Lower leg skin (tissue), 3 donors: ENCODE measurements around the gene ANKS1A.

Experiments used
- POLR2A ChIP-seq, 2 donors: fragments of 450-650 bp; IDR thresholded peaks; one replicate each; pipeline ENCODE4 v1.6.1; 2016 to 2017; ENCODE audit warnings: antibody characterized with exemption in 2 of 2, mild to moderate bottlenecking in 1 of 2, moderate library complexity in 1 of 2
- TF ChIP-seq, protein P1 (sequence below), 3 donors: fragments of 450-650 bp; IDR thresholded peaks; one replicate each; pipeline ENCODE4 v1.5.1; 2016; ENCODE audit warnings: antibody characterized with exemption in 3 of 3, mild to moderate bottlenecking in 3 of 3, moderate library complexity in 2 of 3

DNA sequence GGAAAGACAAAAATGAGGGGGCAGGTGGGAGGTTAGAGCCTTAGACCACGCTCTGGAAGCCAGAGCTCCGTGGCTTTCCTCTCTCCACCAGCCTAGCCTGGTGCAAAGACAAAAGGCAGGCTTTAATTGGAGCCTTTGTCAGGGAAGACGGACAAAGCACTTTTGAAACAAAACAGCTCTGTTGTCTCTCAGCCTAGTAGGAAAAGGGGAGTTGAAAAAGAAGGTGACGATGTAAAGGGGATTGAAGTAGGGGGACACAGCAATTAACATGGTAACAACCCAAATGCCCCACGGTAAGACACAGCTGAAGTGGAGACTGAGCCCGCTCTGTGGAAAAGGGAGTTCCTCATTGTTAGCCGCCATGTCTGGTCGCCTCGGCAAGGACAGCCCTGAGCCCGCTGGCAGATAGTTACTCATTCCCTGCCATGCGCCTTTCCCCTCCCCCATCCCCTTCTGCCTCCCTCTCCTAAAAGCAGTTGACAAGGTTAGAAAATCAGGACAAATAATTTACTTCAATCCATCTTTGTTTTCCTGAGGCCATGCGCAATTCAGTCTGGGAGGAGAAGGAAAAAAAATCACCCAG lies 159.1 kb downstream of the ANKS1A start:
- no peak for TF ChIP-seq POLR2A (IDR thresholded peaks at IDR 0.05)
- TF ChIP-seq, protein P1, sequence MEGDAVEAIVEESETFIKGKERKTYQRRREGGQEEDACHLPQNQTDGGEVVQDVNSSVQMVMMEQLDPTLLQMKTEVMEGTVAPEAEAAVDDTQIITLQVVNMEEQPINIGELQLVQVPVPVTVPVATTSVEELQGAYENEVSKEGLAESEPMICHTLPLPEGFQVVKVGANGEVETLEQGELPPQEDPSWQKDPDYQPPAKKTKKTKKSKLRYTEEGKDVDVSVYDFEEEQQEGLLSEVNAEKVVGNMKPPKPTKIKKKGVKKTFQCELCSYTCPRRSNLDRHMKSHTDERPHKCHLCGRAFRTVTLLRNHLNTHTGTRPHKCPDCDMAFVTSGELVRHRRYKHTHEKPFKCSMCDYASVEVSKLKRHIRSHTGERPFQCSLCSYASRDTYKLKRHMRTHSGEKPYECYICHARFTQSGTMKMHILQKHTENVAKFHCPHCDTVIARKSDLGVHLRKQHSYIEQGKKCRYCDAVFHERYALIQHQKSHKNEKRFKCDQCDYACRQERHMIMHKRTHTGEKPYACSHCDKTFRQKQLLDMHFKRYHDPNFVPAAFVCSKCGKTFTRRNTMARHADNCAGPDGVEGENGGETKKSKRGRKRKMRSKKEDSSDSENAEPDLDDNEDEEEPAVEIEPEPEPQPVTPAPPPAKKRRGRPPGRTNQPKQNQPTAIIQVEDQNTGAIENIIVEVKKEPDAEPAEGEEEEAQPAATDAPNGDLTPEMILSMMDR (IDR thresholded peaks at IDR 0.05), result no peak
